WTC11 (cell line): Measurements from ENCODE around the gene CD80. TPM values are rescaled to one million over a fixed set of nuclear protein-coding genes. Genes with fewer than 3 reads are reported as not detected.

Source experiments
- ATAC-seq: fragments of 200-7000 bp; cut with Tn5 transposase; 2 replicates; pipeline ENCODE4 v1.10.0; 2021; ENCODE audit warnings: mild to moderate bottlenecking, moderate library complexity
- CTCF ChIA-PET: fragments of 300-600 bp; sonication (Branson Sonifier 250); formaldehyde crosslinking; loops from one replicate; lab custom pipeline; 2021; ENCODE audit warnings: antibody characterized with exemption; lab: Charles Lee
- POLR2A ChIA-PET: fragments of 350-600 bp; sonication (Branson Sonifier 250); formaldehyde crosslinking; loops from one replicate; lab custom pipeline; 2021; ENCODE audit warnings: antibody characterized with exemption; lab: Charles Lee
- DNase-seq: peaks from one replicate; pipeline ENCODE4 v3.0.0; 2021; ENCODE audit warnings: low spot score
- H3K27ac Mint-ChIP-seq: 2 replicates; pipeline ENCODE4 v1.8.0; 2021; ENCODE audit warnings: mixed read lengths
- H3K27me3 Mint-ChIP-seq: 2 replicates; pipeline ENCODE4 v1.8.0; 2021; ENCODE audit warnings: low read depth, mild to moderate bottlenecking, moderate library complexity, mixed read lengths
- H3K36me3 Mint-ChIP-seq: 2 replicates; pipeline ENCODE4 v1.8.0; 2021; ENCODE audit warnings: mixed read lengths
- H3K4me1 Mint-ChIP-seq: 2 replicates; pipeline ENCODE4 v1.8.0; 2022; ENCODE audit warnings: mixed read lengths
- H3K4me3 Mint-ChIP-seq: 2 replicates; pipeline ENCODE4 v1.8.0; 2021; ENCODE audit warnings: mild to moderate bottlenecking, moderate library complexity, mixed read lengths
- H3K9me3 Mint-ChIP-seq: 2 replicates; pipeline ENCODE4 v1.8.0; 2021; ENCODE audit warnings: mixed read lengths
- ELF4 ChIP-seq: sonication (generic); formaldehyde crosslinking; IDR thresholded peaks from 2 replicates; pipeline ENCODE4 v1.8.1; 2022; ENCODE audit warnings: low read depth, mild to moderate bottlenecking, moderate library complexity, missing genetic modification reagents
- ESRRA ChIP-seq: sonication (generic); formaldehyde crosslinking; IDR thresholded peaks from 2 replicates; pipeline ENCODE4 v1.8.1; 2022; ENCODE audit warnings: mild to moderate bottlenecking, missing genetic modification reagents, borderline replicate concordance
- FOXK1 ChIP-seq: sonication (generic); formaldehyde crosslinking; IDR thresholded peaks from 2 replicates; pipeline ENCODE4 v1.8.0; 2022; ENCODE audit warnings: mild to moderate bottlenecking, moderate library complexity, missing genetic modification reagents
- GRHL2 ChIP-seq: fragments of 250-450 bp; sonication (Bioruptor Pico); IDR thresholded peaks from 2 replicates; pipeline ENCODE4 v1.8.0; 2022; ENCODE audit warnings: mild to moderate bottlenecking, moderate library complexity; ENCODE audit not compliant: insufficient replicate concordance, severe bottlenecking
- JAZF1 ChIP-seq: fragments of 250-450 bp; sonication (Bioruptor Pico); IDR thresholded peaks from 2 replicates; pipeline ENCODE4 v1.9.0; 2021; ENCODE audit warnings: moderate library complexity, mild to moderate bottlenecking, inconsistent platforms
- MXD4 ChIP-seq: fragments of 250-450 bp; sonication (Bioruptor Pico); IDR thresholded peaks from 2 replicates; pipeline ENCODE4 v1.8.0; 2021; ENCODE audit warnings: mild to moderate bottlenecking, moderate library complexity, borderline replicate concordance
- PRRX2 ChIP-seq: fragments of 250-450 bp; sonication (Bioruptor Pico); IDR thresholded peaks from 2 replicates; pipeline ENCODE4 v1.8.0; 2021; ENCODE audit warnings: mild to moderate bottlenecking
- SMAD3 ChIP-seq: sonication (generic); formaldehyde crosslinking; IDR thresholded peaks from 2 replicates; pipeline ENCODE4 v1.8.0; 2022; ENCODE audit warnings: missing genetic modification reagents, mild to moderate bottlenecking, borderline replicate concordance
- SMAD4 ChIP-seq: sonication (generic); formaldehyde crosslinking; IDR thresholded peaks from 2 replicates; pipeline ENCODE4 v1.8.0; 2022; ENCODE audit warnings: mild to moderate bottlenecking, missing genetic modification reagents
- SP1 ChIP-seq: sonication (generic); formaldehyde crosslinking; conservative IDR thresholded peaks from 2 replicates; pipeline ENCODE4 v1.8.1; 2022; ENCODE audit warnings: missing genetic modification reagents
- TP53 ChIP-seq: sonication (generic); formaldehyde crosslinking; IDR thresholded peaks from 2 replicates; pipeline ENCODE4 v1.8.1; 2023; ENCODE audit warnings: mild to moderate bottlenecking, missing genetic modification reagents
- ZNF138 ChIP-seq: sonication (generic); formaldehyde crosslinking; conservative IDR thresholded peaks from 2 replicates; pipeline ENCODE4 v1.8.1; 2022; ENCODE audit warnings: mild to moderate bottlenecking, moderate library complexity, missing genetic modification reagents
- ZNF416 ChIP-seq: fragments of 250-450 bp; sonication (Bioruptor Pico); IDR thresholded peaks from 2 replicates; pipeline ENCODE4 v1.9.0; 2021; ENCODE audit warnings: mild to moderate bottlenecking, inconsistent platforms
- total RNA-seq: library from RNA; stranded (reverse); gene quantifications from 3 replicates; pipeline ENCODE4 v1.2.3, GENCODE V29; 2021
- TF ChIP-seq, protein P1 (sequence below): sonication (generic); formaldehyde crosslinking; IDR thresholded peaks from 2 replicates; pipeline ENCODE4 v1.8.1; 2022; ENCODE audit warnings: low read depth, missing genetic modification reagents, borderline replicate concordance
- TF ChIP-seq, protein P2 (sequence below): sonication (generic); formaldehyde crosslinking; IDR thresholded peaks from 2 replicates; pipeline ENCODE4 v1.8.1; 2022; ENCODE audit warnings: low read depth, mild to moderate bottlenecking, moderate library complexity, missing genetic modification reagents, borderline replicate concordance
- TF ChIP-seq, protein P3 (sequence below): sonication (generic); formaldehyde crosslinking; IDR thresholded peaks from 2 replicates; pipeline ENCODE4 v1.8.1; 2022; ENCODE audit warnings: mild to moderate bottlenecking, moderate library complexity, missing genetic modification reagents
- TF ChIP-seq, protein P4 (sequence below): sonication (generic); formaldehyde crosslinking; IDR thresholded peaks from 2 replicates; pipeline ENCODE4 v1.8.0; 2022; ENCODE audit warnings: mild to moderate bottlenecking, missing genetic modification reagents
- TF ChIP-seq, protein P5 (sequence below): sonication (generic); formaldehyde crosslinking; IDR thresholded peaks from 2 replicates; pipeline ENCODE4 v1.8.1; 2023; ENCODE audit warnings: mild to moderate bottlenecking, missing genetic modification reagents, borderline replicate concordance
- TF ChIP-seq, protein P6 (sequence below): sonication (generic); formaldehyde crosslinking; IDR thresholded peaks from 2 replicates; pipeline ENCODE4 v1.8.1; 2023; ENCODE audit warnings: mild to moderate bottlenecking, missing genetic modification reagents
- TF ChIP-seq, protein P7 (sequence below): sonication (generic); formaldehyde crosslinking; IDR thresholded peaks from 2 replicates; pipeline ENCODE4 v1.8.0; 2023; ENCODE audit warnings: missing genetic modification reagents, mild to moderate bottlenecking, borderline replicate concordance

The CD80 gene
- total RNA-seq, 1 experiment from 2014 or later: 0.24 TPM

DNA sequence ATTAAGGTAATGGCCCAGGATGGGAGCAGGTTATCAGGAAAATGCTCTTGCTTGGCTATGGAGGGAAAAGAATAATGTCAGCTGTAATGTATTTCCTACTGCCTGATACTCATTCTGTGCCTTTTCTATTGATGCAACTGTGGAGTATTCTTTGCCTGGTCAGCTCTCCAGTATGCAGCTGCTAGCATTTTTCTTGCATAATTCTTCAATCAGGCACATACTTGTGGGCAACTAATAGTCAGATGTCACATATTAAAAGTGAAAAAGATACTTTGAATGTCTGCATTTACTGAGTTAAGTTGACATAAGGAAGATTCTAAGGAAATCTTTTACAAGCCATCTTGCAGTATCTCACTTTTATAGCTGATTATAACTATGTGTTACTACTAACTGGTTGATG lies 29.5 kb downstream of the CD80 start (continued):
- TF ChIP-seq, protein P1, sequence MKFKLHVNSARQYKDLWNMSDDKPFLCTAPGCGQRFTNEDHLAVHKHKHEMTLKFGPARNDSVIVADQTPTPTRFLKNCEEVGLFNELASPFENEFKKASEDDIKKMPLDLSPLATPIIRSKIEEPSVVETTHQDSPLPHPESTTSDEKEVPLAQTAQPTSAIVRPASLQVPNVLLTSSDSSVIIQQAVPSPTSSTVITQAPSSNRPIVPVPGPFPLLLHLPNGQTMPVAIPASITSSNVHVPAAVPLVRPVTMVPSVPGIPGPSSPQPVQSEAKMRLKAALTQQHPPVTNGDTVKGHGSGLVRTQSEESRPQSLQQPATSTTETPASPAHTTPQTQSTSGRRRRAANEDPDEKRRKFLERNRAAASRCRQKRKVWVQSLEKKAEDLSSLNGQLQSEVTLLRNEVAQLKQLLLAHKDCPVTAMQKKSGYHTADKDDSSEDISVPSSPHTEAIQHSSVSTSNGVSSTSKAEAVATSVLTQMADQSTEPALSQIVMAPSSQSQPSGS: no peak
- TF ChIP-seq TP53 (CRISPR knock-in tag): no peak
- no peak for TF ChIP-seq SMAD3
- no peak for TF ChIP-seq ESRRA (CRISPR knock-in tag)
- TF ChIP-seq JAZF1 (CRISPR knock-in tag): no peak
- TF ChIP-seq, protein P2, sequence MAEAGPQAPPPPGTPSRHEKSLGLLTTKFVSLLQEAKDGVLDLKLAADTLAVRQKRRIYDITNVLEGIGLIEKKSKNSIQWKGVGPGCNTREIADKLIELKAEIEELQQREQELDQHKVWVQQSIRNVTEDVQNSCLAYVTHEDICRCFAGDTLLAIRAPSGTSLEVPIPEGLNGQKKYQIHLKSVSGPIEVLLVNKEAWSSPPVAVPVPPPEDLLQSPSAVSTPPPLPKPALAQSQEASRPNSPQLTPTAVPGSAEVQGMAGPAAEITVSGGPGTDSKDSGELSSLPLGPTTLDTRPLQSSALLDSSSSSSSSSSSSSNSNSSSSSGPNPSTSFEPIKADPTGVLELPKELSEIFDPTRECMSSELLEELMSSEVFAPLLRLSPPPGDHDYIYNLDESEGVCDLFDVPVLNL (CRISPR knock-in tag): no peak
- TF ChIP-seq SMAD4 (CRISPR knock-in tag): no peak
- TF ChIP-seq SP1 (CRISPR knock-in tag): no peak
- no peak for TF ChIP-seq ZNF416
- no peak for TF ChIP-seq ZNF138 (CRISPR knock-in tag)
- TF ChIP-seq, protein P3, sequence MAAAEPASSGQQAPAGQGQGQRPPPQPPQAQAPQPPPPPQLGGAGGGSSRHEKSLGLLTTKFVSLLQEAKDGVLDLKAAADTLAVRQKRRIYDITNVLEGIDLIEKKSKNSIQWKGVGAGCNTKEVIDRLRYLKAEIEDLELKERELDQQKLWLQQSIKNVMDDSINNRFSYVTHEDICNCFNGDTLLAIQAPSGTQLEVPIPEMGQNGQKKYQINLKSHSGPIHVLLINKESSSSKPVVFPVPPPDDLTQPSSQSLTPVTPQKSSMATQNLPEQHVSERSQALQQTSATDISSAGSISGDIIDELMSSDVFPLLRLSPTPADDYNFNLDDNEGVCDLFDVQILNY (CRISPR knock-in tag): no peak

DNA sequence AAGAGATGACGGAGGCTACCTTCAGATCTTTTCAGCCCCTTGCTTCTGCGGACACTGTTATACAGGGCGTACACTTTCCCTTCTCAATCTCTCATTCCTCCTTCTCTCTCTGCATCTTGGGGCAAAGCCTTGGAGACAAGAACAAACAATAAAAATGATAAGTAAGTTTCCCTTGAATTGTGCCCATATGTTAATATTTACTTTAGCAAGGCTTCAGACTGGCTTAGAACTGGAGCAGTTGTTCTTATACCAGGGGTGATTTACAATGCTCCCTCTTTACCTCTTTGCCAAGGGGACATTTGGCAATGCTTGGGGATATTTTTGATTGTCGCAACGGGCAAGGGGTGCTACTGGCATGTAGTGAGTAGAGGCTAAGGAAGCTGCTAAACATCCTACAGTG lies 31.7 kb downstream of the CD80 start:
- ChIA-PET POLR2A (no interaction called here), CTCF (no interaction called here)
- no peak overlapping the region for H3K4me3 Mint-ChIP-seq
- peaks cover 13% of the 10 kb centered on the region for H3K4me1 Mint-ChIP-seq
- DNase-seq: no peak
- ATAC-seq: no peak
- no peaks in the 10 kb centered on the region for H3K9me3 Mint-ChIP-seq
- no peak overlapping the region for H3K27ac Mint-ChIP-seq
- H3K27me3 Mint-ChIP-seq: no peaks in the 10 kb centered on the region
- H3K36me3 Mint-ChIP-seq: 0 out of 2 replicates have a peak, but pooled peaks cover 5% of the 10 kb centered on the region
- TF ChIP-seq, protein P4, sequence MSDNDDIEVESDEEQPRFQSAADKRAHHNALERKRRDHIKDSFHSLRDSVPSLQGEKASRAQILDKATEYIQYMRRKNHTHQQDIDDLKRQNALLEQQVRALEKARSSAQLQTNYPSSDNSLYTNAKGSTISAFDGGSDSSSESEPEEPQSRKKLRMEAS (CRISPR knock-in tag): no peak
- TF ChIP-seq, protein P5, sequence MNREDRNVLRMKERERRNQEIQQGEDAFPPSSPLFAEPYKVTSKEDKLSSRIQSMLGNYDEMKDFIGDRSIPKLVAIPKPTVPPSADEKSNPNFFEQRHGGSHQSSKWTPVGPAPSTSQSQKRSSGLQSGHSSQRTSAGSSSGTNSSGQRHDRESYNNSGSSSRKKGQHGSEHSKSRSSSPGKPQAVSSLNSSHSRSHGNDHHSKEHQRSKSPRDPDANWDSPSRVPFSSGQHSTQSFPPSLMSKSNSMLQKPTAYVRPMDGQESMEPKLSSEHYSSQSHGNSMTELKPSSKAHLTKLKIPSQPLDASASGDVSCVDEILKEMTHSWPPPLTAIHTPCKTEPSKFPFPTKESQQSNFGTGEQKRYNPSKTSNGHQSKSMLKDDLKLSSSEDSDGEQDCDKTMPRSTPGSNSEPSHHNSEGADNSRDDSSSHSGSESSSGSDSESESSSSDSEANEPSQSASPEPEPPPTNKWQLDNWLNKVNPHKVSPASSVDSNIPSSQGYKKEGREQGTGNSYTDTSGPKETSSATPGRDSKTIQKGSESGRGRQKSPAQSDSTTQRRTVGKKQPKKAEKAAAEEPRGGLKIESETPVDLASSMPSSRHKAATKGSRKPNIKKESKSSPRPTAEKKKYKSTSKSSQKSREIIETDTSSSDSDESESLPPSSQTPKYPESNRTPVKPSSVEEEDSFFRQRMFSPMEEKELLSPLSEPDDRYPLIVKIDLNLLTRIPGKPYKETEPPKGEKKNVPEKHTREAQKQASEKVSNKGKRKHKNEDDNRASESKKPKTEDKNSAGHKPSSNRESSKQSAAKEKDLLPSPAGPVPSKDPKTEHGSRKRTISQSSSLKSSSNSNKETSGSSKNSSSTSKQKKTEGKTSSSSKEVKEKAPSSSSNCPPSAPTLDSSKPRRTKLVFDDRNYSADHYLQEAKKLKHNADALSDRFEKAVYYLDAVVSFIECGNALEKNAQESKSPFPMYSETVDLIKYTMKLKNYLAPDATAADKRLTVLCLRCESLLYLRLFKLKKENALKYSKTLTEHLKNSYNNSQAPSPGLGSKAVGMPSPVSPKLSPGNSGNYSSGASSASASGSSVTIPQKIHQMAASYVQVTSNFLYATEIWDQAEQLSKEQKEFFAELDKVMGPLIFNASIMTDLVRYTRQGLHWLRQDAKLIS (CRISPR knock-in tag): no peak
- TF ChIP-seq FOXK1 (CRISPR knock-in tag) (no peak), MXD4 (CRISPR knock-in tag) (no peak), GRHL2 (no peak), ELF4 (CRISPR knock-in tag) (no peak), SMAD4 (CRISPR knock-in tag) (no peak), PRRX2 (no peak), ESRRA (CRISPR knock-in tag) (no peak), ZNF138 (CRISPR knock-in tag) (no peak)
- TF ChIP-seq, protein P6, sequence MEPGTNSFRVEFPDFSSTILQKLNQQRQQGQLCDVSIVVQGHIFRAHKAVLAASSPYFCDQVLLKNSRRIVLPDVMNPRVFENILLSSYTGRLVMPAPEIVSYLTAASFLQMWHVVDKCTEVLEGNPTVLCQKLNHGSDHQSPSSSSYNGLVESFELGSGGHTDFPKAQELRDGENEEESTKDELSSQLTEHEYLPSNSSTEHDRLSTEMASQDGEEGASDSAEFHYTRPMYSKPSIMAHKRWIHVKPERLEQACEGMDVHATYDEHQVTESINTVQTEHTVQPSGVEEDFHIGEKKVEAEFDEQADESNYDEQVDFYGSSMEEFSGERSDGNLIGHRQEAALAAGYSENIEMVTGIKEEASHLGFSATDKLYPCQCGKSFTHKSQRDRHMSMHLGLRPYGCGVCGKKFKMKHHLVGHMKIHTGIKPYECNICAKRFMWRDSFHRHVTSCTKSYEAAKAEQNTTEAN (CRISPR knock-in tag): no peak
- TF ChIP-seq, protein P7, sequence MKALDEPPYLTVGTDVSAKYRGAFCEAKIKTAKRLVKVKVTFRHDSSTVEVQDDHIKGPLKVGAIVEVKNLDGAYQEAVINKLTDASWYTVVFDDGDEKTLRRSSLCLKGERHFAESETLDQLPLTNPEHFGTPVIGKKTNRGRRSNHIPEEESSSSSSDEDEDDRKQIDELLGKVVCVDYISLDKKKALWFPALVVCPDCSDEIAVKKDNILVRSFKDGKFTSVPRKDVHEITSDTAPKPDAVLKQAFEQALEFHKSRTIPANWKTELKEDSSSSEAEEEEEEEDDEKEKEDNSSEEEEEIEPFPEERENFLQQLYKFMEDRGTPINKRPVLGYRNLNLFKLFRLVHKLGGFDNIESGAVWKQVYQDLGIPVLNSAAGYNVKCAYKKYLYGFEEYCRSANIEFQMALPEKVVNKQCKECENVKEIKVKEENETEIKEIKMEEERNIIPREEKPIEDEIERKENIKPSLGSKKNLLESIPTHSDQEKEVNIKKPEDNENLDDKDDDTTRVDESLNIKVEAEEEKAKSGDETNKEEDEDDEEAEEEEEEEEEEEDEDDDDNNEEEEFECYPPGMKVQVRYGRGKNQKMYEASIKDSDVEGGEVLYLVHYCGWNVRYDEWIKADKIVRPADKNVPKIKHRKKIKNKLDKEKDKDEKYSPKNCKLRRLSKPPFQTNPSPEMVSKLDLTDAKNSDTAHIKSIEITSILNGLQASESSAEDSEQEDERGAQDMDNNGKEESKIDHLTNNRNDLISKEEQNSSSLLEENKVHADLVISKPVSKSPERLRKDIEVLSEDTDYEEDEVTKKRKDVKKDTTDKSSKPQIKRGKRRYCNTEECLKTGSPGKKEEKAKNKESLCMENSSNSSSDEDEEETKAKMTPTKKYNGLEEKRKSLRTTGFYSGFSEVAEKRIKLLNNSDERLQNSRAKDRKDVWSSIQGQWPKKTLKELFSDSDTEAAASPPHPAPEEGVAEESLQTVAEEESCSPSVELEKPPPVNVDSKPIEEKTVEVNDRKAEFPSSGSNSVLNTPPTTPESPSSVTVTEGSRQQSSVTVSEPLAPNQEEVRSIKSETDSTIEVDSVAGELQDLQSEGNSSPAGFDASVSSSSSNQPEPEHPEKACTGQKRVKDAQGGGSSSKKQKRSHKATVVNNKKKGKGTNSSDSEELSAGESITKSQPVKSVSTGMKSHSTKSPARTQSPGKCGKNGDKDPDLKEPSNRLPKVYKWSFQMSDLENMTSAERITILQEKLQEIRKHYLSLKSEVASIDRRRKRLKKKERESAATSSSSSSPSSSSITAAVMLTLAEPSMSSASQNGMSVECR (CRISPR knock-in tag): no peak
